SK-N-DZ (cell line): Measurements from ENCODE around the gene SPOCK2.
A peak's percentile ranks its signal among the peaks of the same experiment; 100 is the strongest.

Experiments
- DNase-seq: peaks from one replicate; pipeline ENCODE4 v3.0.0-alpha.2; 2015; ENCODE audit warnings: low spot score

The SPOCK2 gene

DNA sequence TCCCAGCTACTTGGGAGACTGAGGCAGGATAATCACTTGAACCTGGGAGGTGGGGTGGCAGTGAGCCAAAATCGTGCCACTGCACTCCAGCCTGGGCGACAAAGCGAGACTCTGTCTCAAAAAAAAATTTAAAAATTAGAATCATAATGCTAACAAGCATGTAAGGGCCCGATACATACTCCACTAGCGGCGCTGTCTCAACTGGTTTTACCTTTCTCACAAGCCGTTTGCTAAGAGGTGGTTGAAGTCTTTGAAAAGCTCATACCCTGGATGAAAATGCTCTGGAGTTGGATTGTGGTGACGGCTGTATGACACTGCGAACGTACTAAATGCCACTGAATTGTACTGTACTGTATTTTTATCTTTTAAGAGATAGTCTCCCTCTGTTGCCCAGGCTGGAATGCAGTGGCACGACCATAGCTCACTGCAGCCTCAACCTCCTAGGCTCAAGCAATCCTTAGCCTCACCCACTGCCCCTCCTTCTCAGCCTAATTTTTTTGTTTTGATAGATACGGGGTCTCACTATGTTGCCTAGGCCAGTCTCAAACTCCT, 29.9 kb downstream of the SPOCK2 start:
- DNase-seq, result no peak

DNA sequence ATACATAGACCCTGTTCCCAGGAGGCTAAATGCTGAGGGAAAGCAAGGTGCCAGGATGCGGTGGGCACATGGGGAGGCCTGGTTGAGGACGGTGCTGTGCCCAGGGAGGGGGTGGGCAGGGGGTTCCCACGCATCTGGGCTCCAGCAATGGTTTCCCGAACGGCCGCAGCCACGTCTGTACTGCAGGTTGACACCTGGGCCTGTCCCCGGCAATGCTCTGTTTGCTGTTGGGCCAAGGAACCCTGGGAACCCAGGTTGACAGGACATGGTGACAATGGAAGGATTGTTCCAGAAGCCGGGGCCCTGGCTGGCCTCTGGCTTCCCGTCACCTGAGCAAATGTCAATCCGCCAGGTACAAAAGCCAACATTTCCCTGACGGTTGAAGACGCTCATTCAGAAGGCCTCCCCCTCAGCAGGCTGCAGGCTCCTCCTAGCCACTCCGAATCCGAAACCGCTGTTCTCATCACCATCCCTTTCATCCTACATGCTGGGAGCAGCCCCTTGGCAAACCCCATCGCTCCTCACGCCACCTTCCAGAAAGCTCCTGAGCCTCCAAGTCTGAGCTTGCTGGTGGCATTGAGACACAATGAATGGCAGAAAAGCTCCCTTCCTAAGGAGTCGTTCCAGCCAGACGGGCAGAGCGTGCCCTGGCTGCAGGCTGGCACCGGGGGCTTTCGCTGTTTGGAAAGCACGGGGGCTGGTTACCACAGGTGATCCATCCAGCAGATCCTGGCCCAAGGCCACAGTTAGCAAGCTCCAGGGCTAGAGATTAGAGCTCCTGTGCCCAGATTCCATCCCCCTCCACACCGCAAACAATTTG, 31.2 kb downstream of the SPOCK2 start:
- DNase-seq, result no peak

DNA sequence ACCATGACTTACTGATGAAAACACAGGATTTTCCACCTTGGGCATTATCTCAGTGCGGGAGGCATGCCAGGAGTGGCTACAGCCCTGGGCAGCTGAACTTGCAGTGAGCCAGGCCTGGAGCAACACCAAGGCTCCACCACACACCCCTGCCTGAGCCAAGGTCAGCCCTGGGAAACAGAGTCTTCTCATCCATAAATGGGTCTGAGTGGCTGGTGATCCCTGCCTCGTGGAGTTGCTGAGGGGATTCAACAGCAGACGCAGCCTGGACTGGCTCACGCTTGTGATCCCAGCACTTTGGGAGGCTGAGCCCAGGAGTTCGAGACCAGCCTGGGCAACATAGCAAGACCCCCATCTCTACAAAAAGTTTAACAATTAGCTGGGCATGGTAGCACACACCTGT, 32.2 kb downstream of the SPOCK2 start:
- DNase-seq, result no peak

DNA sequence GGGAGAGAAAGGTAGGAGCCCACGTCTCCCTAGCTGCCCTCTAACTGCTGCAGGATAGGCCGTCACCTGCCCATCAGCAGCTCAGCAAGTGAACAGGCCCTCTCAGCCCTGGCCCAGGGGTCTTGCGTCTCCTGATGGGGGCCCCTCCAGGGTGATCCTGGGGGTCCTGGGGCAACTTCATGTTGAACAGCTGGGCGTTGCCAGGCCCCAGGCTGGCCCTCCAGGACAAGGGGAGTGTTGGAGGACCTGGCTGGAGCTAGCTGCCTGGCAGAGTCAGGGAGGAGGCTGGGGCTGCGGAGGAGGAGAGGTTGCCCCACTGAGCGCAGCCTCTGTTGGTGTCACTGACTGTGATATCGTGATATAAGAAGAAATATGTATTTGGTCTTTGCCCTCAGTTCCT, 34.7 kb downstream of the SPOCK2 start:
- DNase-seq, result no peak

DNA sequence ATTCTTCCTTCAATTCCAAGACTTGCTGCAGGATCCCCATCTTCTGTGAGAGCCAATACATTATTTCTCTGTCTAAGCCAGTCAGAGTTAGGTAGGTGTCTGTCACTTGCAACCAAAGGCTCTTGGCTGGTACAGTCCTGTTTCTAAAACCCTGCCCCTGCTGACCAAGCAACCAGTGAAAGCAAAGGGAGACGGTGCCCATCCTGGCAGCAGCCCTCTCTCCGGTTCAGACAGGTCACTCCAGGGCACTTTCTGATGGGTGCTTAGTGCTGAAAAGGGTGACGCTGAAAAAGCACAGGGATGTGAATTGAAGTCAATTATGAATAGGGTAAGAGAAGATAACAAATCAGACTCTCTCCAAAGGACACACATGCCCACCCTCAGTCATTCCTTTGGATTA, 37.5 kb downstream of the SPOCK2 start:
- no peak for DNase-seq

DNA sequence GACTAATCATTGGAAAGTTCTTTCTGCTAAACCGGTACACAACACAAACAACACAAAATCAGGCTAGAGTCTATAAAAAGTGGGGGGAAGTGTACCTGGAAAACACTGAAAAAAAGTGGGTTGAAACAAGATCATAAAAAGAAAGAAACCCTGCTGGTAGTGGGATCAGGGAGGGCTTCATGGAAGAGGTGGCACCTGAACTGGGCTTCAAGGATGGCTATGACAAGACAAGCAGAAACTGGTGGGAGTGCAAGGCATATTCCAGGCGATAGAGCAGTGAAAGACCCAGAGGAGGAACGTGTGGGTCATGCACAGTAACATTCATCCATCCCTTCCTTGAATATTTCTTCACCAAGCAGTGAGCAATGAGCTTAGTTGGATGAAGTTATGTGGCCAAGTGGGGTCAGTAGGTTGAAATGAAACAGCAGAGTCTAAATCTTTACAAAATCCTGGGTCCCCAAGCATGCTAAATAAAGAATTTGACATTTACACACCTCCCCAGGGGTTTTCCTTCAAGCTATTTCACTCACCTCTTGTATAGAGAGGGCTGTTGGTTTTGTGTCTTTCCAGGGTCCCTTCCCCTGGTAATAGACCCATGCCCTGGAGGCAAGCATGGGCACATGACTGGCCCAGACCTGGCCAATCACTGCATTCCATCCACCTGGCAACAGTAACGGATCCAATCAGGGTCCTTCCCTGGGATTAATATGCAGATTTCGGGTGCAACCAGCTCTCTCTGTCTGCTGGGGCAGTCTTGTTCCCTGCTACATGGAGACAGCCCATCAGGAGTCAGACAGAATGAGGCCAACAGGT, 38.2 kb downstream of the SPOCK2 start:
- peak; percentile 47 for DNase-seq

DNA sequence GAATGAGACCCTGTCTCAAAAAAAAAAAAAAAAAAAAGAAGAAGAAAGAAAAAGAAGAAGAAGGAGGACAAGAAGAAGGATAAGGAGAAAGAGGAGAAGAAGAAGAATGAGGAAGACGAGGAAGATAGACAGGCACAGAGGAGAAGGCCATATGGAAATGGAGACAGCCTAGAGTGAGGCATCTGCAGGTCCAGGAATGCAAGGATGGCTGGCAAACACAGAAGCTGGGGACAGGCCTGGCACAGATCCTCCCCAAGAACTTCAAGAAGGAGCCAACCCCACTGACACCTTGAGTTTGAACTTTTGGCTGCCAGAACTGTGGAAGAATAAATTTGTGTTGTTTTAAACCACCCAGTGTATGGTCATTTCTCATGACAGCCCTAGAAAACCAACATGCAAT, 38.9 kb downstream of the SPOCK2 start:
- DNase-seq, result no peak

DNA sequence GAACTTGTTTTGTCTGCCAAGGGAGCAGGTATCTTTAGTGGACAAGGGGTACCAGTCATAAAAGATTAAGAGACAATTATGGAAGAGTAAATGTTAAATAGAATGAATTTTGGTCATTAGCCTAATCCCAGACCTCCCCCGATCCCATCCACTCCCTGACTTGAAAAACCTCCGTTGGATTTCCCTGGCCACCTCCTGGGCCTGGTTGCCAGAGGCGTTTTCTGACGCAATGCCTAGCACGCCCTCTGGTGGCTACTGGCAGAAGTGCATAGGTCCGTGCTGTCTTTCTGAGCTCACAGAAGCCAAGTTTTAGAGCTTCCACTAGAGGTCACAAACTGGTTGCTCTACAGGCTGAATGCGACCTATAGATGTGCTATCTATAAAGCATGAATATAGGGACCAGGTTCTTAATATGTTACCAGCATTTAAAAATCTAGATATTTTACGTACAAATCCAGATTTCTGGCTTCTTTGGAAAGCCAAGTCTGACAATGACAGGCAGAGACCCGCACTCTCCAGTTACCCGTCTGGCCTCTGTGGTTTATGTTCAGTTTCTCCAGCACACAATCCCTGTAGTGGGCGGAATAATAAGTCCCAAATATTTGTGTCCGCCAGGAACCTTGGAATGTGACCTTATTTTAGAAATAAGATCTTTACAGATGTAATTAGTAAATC, 39.8 kb downstream of the SPOCK2 start:
- DNase-seq, result peak; percentile 89

DNA sequence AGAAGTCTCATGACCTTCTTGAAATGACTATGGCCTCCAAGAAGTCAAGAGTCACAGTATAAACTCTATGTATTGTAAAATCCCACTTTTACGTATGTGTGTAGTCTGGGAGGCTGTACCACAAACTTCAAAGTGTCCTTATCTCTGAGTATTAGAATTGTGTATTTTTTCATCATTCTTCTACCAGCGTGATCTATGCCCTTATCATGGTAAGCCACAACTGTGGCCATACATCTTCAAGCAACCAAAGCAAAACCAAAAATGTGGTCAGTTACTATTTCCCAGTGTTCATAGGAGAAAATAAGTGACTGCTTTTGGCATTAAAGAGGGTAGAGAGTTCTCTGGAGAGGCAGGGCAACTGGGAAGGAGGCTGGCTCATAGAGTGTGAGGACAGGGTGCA, 42.8 kb downstream of the SPOCK2 start:
- DNase-seq, result no peak

DNA sequence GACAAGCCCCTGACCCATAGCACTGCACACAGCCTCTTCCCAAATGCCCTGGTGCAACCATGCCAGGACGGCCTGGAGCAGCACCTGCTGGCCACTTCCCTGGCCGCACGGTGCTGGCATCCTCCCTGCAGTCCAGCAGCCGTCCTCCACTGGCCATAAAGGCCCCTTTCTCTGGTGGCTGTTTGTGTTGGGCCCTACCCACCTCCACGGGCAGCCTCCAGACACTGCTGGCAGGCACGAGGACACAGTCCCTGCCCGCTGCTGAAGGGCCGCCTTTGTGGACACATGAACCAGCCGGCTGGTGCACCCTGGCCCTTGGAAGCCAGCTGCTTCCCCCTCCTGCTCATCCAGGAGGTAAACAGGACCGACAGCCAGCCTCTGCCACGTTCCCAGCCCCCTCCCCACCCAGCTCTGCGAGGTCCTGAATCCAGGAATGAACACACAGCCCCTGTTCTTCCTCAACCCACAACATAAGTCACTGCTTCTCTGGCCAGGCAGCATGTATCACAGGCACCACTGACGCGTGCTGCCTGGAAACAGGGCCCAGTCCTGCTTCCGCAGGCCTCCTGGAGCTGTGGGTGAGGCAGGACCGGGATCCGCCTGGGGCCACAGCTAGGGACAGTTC, 43.8 kb downstream of the SPOCK2 start:
- peak; percentile 43 for DNase-seq

DNA sequence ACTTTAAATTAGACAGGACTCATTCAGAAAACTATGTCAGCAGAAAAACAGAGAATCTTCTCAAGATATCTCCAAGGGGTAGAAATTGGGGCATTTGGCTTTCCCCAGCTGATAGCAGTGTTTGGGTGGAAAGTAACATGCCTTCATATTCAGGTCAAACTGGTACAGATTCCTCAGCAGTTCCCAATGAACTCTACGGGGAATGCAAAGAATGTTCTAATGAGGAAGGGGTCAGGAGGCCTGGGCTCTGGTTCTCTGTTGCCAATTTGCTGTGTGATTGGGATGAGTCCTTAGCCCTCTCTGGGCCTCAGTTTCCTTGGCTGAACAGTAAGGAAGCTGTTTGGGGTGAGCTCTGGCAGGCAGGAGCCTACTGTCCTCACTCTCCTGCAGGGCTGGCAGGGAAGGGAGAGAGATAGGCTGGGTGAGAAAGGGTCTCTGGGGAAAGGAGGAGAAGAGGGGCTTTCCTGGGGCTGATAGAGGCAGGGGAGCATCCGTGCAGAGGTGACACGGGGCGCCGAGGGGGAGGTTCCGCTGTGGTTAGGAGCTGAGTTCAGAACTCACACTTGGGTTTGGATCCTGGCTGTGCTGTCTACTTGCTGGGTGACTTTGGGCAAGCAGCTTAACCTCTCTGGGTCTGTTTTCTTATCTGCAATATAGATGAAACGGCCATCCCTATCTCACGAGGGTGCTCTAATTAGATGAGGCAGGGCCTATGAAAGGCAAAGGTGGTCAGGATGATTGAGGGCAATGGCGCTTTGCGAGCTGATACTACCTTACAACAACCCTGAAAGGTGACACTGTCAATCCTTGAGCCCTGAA, 45.1 kb downstream of the SPOCK2 start:
- DNase-seq, result no peak

DNA sequence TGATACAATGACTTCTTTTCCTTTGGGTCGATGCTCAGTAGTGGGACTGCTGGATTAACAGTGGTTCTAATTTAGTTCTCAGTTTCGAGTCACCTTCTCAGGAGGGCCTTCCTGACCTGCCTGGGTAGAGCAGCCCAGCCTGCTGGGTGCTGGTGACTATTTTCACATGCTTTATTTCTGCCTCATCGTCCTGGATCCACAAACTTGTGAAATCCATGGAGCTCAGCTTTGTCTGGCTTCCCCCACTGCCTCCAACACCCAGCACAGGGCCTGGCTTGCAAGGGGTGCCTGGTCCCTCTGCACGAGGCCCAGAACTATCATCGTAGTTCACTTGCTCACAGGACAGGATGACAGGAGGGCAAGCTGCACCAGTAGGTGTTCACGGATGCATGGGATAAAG, 46.9 kb downstream of the SPOCK2 start:
- no peak for DNase-seq

DNA sequence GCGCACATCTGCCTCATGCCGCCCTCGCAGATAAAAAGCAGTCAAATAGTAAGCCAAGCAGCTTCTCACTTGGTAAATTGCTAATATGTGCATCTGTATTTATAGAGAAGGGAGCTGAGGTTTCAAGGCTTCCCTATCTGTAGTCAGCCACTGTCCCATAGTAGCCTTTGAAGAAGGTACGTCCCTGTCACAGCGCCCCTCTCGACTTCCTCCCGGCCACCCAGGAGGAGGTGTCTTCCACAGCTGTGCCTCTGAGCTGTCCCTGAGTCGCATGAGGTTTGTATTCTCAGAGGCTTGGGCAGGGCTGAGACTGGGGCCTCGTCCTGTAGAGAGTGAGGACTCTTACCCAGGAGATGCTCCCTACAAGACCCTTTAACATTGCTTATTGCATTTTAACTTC, 49.0 kb downstream of the SPOCK2 start:
- DNase-seq, result no peak

DNA sequence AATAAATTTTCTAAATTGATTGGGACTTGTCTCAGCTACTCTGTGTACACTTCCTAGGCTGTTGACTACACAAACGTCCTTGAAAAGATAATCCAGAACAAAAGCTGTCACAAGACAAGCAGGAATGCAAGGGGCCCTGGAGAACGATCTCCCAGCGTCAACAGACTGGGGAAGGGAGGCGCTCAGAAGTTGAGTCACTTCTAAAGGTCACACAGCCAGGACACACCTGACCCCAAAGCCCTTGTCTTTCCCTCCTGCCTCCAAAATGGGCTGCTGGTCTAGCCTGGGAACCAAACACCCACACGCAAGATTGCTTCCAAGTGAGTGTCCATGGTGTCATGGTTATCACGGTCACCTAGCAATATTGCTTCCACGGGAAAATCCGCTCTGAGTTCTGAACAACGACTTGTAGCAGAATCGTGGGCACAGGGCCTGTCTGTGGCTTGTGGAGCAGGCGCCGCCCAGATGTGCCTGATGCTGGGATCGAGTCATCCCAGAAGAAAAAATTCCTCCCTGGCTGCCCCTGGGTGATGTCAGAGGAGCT, 49.8 kb downstream of the SPOCK2 start:
- DNase-seq, result no peak

DNA sequence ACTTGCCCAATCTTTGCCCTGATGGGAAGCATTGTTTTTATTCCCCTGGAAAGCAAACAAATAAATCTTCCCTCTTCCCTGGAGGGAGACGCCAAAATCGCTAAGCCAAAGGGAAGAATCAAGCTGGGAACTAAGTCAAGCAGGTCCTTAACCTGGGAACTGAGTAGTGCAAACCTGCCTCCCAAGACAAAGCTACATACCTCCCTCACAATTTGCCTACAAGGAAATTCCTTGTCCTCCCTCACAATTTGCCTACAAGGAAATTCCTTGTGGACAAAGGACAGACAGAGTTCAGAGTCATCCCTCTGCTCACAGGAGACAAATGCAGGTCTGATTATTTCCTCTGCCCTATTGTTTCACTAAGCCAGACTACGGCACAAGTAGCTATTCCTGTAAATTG, 50.5 kb downstream of the SPOCK2 start:
- DNase-seq, result no peak

DNA sequence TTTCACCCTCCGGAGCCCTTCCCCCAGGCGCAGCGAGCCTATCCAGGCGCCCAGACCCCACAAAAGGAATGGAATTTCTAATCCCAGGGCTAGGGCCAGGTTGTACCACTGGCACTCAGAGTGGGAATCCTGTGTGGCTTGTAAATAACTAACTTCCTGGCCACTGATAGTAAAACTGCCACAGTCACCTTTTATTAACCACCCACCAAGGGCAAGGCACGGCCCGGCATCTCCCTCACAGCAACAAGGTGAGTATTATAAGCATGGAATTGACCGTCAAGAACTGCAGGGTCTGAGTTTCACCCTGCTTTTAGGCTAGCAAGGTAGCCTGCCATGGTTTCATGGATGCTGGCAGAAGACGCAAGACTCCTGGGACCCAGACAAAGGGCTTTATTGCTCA, 51.1 kb downstream of the SPOCK2 start:
- no peak for DNase-seq

DNA sequence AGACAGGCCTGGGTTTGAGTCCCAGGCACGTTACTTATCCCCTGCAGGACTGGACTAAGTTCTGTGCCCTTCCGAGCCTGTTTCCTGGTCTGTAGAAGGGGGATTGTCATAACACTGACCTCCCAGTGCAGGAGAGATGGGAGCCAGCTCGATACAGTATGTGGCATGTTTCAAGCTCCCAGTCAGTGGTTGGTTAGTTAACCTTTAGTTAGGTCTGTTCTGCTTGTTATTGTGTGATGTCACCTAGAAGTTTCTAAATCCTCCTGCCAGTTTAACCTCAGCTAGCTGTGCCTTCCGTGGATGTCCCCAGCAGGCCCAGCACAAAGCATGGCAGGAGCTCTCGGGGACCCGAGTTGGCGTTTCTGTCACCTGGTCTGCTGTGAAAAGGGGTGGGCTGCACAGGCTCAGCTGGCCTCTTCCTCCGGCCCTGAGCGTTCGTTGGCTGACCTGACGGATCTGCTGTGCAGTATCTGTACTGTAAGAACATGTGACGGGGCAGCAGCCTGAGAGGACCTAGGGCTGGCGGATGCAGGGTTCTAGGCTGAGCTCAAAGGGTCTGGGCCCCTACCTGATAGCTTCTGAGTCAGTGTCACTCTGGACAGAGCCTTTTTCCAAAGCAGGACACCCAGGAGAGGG, 53.0 kb downstream of the SPOCK2 start:
- DNase-seq, result no peak

DNA sequence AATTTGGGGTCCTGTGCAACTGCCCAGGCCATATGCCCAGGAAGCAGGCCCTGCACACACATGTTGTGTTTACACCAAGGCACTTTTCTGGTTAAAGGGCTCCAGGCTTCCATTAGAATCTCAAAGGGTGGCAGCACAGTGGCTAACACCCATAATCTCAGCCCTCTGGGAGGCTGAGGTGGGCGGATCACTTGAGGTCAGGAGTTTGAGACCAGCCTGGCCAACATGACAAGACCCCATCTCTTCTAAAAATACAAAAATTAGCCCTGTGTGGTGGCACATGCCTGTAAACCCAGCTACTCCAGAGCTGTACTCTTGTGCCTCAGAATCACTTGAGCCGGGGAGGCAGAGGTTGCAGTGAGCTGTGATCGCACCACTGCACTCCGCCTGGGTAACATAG, 53.6 kb downstream of the SPOCK2 start:
- no peak for DNase-seq

DNA sequence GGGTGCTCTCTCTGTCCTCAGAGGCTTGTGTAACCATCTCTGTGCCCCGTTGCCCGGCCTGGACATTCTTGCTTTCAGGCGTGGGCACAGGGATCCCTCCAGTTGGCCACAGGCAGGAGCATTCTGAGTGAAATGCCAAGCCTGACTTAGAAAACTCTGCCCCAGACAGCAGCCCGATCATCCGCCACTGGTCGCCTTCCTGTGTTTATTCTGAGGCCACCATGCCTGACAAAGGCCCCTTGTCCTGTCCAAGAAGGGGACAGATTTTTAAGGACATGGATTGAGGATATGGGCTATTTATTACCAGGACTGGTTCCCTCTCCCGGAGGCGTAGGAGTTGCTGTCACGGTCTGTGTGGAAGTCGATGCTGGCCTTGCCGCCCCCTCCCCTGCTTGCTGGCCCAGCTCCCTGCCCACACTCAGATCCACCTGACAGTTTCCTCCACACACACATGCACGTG, 54.3 kb downstream of the SPOCK2 start:
- DNase-seq, result no peak
